Epithelial cell of proximal tubule (primary cell): ENCODE results near the gene RABEP1. TPM values are rescaled to one million over a fixed set of nuclear protein-coding genes. Genes with fewer than 3 reads are reported as not detected.

ENCODE experiments used
- DNase-seq: peaks from one replicate; pipeline ENCODE4 v3.0.0-alpha.2; 2011; ENCODE audit warnings: low read depth
- H3K4me3 ChIP-seq: 2 replicates; pipeline ENCODE4 v1.5.1; 2011; ENCODE audit warnings: low read depth, mild to moderate bottlenecking, low read length
- total RNA-seq: library from RNA; depleted of rRNA; stranded (reverse); fragments of >200 nt; gene quantifications from 2 replicates; pipeline ENCODE4 v1.2.3, GENCODE V29; 2015
- TF ChIP-seq, protein P1 (sequence below): conservative IDR thresholded peaks from 2 replicates; pipeline ENCODE4 v1.5.1; 2012; ENCODE audit warnings: low read depth, mild to moderate bottlenecking, low read length

Gene RABEP1
- total RNA-seq, 1 donor from 2014 or later = 21.4 TPM

- TF ChIP-seq, protein P1, sequence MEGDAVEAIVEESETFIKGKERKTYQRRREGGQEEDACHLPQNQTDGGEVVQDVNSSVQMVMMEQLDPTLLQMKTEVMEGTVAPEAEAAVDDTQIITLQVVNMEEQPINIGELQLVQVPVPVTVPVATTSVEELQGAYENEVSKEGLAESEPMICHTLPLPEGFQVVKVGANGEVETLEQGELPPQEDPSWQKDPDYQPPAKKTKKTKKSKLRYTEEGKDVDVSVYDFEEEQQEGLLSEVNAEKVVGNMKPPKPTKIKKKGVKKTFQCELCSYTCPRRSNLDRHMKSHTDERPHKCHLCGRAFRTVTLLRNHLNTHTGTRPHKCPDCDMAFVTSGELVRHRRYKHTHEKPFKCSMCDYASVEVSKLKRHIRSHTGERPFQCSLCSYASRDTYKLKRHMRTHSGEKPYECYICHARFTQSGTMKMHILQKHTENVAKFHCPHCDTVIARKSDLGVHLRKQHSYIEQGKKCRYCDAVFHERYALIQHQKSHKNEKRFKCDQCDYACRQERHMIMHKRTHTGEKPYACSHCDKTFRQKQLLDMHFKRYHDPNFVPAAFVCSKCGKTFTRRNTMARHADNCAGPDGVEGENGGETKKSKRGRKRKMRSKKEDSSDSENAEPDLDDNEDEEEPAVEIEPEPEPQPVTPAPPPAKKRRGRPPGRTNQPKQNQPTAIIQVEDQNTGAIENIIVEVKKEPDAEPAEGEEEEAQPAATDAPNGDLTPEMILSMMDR = no peak
- H3K4me3 ChIP-seq = no peak overlapping the region
- DNase-seq = no peak
Measured at GRCh38 chr17:5299383-5299782, 17.3 kb downstream of the RABEP1 start.

DNA sequence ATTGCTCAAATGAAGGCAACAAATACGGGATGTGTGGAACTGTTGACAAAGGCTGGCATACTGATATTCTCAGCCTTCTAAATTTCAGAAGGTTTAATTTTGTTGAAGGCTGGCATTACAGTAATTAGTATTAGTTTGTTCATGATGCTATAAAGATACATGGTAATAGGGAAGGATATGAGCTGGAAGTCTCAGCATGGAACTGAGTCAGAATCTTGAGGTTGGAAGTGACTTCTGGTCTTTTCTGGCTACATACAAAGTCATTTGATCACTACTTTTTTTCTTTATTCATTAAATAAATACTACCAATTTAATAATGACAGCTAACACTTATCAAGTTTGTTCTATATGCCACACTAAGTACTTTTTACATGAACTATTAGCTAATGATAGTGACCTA, 22.6 kb downstream of the RABEP1 start:
- H3K4me3 ChIP-seq = no peak overlapping the region
- DNase-seq = no peak
- TF ChIP-seq, protein P1 = no peak

DNA sequence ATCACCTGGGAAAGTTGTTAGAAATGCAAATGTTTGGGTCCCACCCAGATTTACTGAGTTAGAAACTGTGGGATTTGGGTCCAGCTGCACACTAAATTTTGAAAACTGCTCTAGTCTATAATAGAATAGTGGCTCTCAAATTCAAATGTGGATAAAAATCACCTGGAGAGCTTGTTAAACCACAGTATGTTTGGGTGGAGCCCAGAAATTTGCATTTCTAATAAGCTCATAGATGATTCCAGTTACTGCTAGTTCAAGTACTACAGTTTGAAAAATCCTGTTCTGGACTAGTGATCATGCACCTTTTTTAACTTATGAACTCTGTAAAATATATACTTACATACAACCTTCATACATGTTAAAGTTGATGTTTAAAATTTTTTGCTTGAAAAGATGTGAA, 27.8 kb downstream of the RABEP1 start:
- no peak overlapping the region for H3K4me3 ChIP-seq
- TF ChIP-seq, protein P1 = no peak
- DNase-seq = no peak

DNA sequence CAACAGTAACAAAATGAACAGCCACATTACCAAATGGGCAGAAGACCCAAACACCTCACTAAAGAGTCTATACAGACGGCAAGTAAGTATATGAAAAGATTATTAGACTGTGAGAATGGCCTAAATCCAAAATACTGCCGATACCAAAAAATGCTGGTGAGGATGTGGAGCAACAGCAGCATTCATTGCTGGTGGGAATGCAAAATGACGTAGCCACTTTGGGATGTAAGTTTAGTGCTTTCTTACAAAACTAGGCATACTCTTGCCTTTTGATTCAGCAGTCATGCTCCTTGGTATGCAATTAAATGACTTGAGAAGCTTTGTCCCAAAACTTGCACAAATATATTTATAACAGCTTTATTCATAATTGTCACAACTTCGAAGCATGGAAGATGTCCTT, 43.8 kb downstream of the RABEP1 start:
- DNase-seq = no peak
- TF ChIP-seq, protein P1 = no peak
- H3K4me3 ChIP-seq = no peak overlapping the region

GRCh38 chr17:5329784-5330557, 47.9 kb downstream of the RABEP1 start:
- H3K4me3 ChIP-seq = no peak overlapping the region
- TF ChIP-seq, protein P1 = no peak
- DNase-seq = peak; percentile 29

DNA sequence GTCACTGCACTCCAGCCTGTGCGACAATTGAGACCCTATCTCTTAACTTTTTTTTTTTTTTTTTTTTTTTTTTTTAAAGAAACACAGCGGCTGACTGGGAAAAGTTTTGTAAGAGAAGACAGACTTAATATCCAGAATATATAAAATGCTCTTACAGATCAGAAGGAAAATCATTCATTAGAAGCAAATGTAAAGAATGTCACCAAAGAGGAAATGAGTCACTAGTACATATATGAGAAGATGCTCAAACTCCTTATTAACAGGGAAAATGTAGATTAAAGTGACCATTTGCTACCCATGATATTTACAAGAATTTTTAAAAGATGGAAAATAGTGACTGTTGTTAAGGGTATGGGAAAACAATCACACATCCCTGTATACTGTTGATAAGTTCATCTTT, 48.9 kb downstream of the RABEP1 start:
- H3K4me3 ChIP-seq = no peak overlapping the region
- no peak for DNase-seq
- TF ChIP-seq, protein P1 = no peak

- no peak overlapping the region for H3K4me3 ChIP-seq
- no peak for DNase-seq
- TF ChIP-seq, protein P1 = no peak
Measured at GRCh38 chr17:5331506-5331905, 49.4 kb downstream of the RABEP1 start.
